HEK293 (cell line): Measurements from ENCODE around the gene DHX16.

ENCODE experiments used
- BCL11A ChIP-seq: fragments of 450-650 bp; formaldehyde crosslinking; IDR thresholded peaks from 2 replicates; pipeline ENCODE4 v1.5.1; 2016; ENCODE audit warnings: low read depth, missing biosample characterization, missing genetic modification characterization
- BCL11B ChIP-seq: fragments of 450-650 bp; formaldehyde crosslinking; IDR thresholded peaks from 2 replicates; pipeline ENCODE4 v1.5.1; 2016; ENCODE audit warnings: low read depth, missing biosample characterization, missing genetic modification characterization
- BCL6B ChIP-seq: fragments of 450-650 bp; formaldehyde crosslinking; IDR thresholded peaks from 2 replicates; pipeline ENCODE4 v1.5.1; 2017; ENCODE audit warnings: missing biosample characterization, missing genetic modification characterization
- GLIS1 ChIP-seq: fragments of 450-650 bp; formaldehyde crosslinking; IDR thresholded peaks from 2 replicates; pipeline ENCODE4 v1.5.1; 2016; ENCODE audit warnings: missing biosample characterization, missing genetic modification characterization
- GLIS2 ChIP-seq: fragments of 450-650 bp; formaldehyde crosslinking; IDR thresholded peaks from 2 replicates; pipeline ENCODE4 v1.5.1; 2016; ENCODE audit warnings: missing biosample characterization, missing genetic modification characterization
- HIC1 ChIP-seq: fragments of 450-650 bp; formaldehyde crosslinking; IDR thresholded peaks from 2 replicates; pipeline ENCODE4 v1.5.1; 2016; ENCODE audit warnings: missing biosample characterization, missing genetic modification characterization
- KLF8 ChIP-seq: fragments of 450-650 bp; formaldehyde crosslinking; IDR thresholded peaks from 2 replicates; pipeline ENCODE4 v1.5.1; 2016; ENCODE audit warnings: missing biosample characterization, missing genetic modification characterization
- MZF1 ChIP-seq: fragments of 450-650 bp; formaldehyde crosslinking; IDR thresholded peaks from 2 replicates; pipeline ENCODE4 v1.5.1; 2017; ENCODE audit warnings: missing biosample characterization, missing genetic modification characterization, borderline replicate concordance
- PRDM2 ChIP-seq: fragments of 450-650 bp; formaldehyde crosslinking; IDR thresholded peaks from 2 replicates; pipeline ENCODE4 v1.5.1; 2016; ENCODE audit warnings: missing biosample characterization, missing genetic modification characterization, borderline replicate concordance
- SP2 ChIP-seq: fragments of 450-650 bp; formaldehyde crosslinking; IDR thresholded peaks from 2 replicates; pipeline ENCODE4 v1.5.1; 2016; ENCODE audit warnings: missing biosample characterization, missing genetic modification characterization
- TRIM28 ChIP-seq: IDR thresholded peaks from 2 replicates; pipeline ENCODE4 v1.6.1; 2011; ENCODE audit warnings: low read length, control low read depth, borderline replicate concordance
- ZBTB11 ChIP-seq: fragments of 450-650 bp; formaldehyde crosslinking; conservative IDR thresholded peaks from 2 replicates; pipeline ENCODE4 v1.5.1; 2016; ENCODE audit warnings: low read depth, missing biosample characterization, missing genetic modification characterization
- ZBTB17 ChIP-seq: fragments of 450-650 bp; formaldehyde crosslinking; IDR thresholded peaks from 2 replicates; pipeline ENCODE4 v1.5.1; 2016; ENCODE audit warnings: missing biosample characterization, missing genetic modification characterization
- ZNF157 ChIP-seq: fragments of 450-650 bp; formaldehyde crosslinking; IDR thresholded peaks from 2 replicates; pipeline ENCODE4 v1.5.1; 2016; ENCODE audit warnings: missing biosample characterization, missing genetic modification characterization
- ZNF274 ChIP-seq, 2 experiments: fragments of 200-500 bp in 1 of 2; fragments of 450-650 bp in 1 of 2; sonication (Bioruptor generic) in 1 of 2; formaldehyde crosslinking in 1 of 2; IDR thresholded peaks; 2 replicates each; pipeline versions ENCODE4 v1.5.1 to v1.6.1; 2014 to 2016; ENCODE audit warnings: borderline replicate concordance in 1 of 2, inconsistent platforms in 1 of 2, low read length in 1 of 2, missing biosample characterization in 1 of 2, missing genetic modification characterization in 1 of 2
- ZNF473 ChIP-seq: fragments of 450-650 bp; formaldehyde crosslinking; IDR thresholded peaks from 2 replicates; pipeline ENCODE4 v1.5.1; 2017; ENCODE audit warnings: missing biosample characterization, missing genetic modification characterization
- ZNF549 ChIP-seq: fragments of 450-650 bp; IDR thresholded peaks from 2 replicates; pipeline ENCODE4 v1.5.1; 2018; ENCODE audit warnings: missing biosample characterization, missing genetic modification characterization, mild to moderate bottlenecking, inconsistent platforms, moderate library complexity
- ZNF600 ChIP-seq: fragments of 450-650 bp; formaldehyde crosslinking; IDR thresholded peaks from 2 replicates; pipeline ENCODE4 v1.5.1; 2016; ENCODE audit warnings: missing biosample characterization, missing genetic modification characterization
- ZNF624 ChIP-seq: fragments of 450-650 bp; formaldehyde crosslinking; IDR thresholded peaks from 2 replicates; pipeline ENCODE4 v1.5.1; 2017; ENCODE audit warnings: missing biosample characterization, missing genetic modification characterization
- ZNF777 ChIP-seq: fragments of 450-650 bp; formaldehyde crosslinking; IDR thresholded peaks from 2 replicates; pipeline ENCODE4 v1.5.1; 2017; ENCODE audit warnings: missing biosample characterization, missing genetic modification characterization, borderline replicate concordance
- ZNF785 ChIP-seq: fragments of 450-650 bp; formaldehyde crosslinking; IDR thresholded peaks from 2 replicates; pipeline ENCODE4 v1.5.1; 2016; ENCODE audit warnings: missing biosample characterization, missing genetic modification characterization
- ZSCAN30 ChIP-seq: fragments of 450-650 bp; IDR thresholded peaks from 2 replicates; pipeline ENCODE4 v1.5.1; 2018; ENCODE audit warnings: missing biosample characterization, mild to moderate bottlenecking, missing genetic modification characterization, moderate library complexity
- ZXDB ChIP-seq: fragments of 450-650 bp; formaldehyde crosslinking; IDR thresholded peaks from 2 replicates; pipeline ENCODE4 v1.5.1; 2016; ENCODE audit warnings: missing biosample characterization, missing genetic modification characterization
- TF ChIP-seq, protein P1 (sequence below): fragments of 450-650 bp; formaldehyde crosslinking; IDR thresholded peaks from 2 replicates; pipeline ENCODE4 v1.5.1; 2016; ENCODE audit warnings: missing biosample characterization, missing genetic modification characterization

DHX16 gene

DNA sequence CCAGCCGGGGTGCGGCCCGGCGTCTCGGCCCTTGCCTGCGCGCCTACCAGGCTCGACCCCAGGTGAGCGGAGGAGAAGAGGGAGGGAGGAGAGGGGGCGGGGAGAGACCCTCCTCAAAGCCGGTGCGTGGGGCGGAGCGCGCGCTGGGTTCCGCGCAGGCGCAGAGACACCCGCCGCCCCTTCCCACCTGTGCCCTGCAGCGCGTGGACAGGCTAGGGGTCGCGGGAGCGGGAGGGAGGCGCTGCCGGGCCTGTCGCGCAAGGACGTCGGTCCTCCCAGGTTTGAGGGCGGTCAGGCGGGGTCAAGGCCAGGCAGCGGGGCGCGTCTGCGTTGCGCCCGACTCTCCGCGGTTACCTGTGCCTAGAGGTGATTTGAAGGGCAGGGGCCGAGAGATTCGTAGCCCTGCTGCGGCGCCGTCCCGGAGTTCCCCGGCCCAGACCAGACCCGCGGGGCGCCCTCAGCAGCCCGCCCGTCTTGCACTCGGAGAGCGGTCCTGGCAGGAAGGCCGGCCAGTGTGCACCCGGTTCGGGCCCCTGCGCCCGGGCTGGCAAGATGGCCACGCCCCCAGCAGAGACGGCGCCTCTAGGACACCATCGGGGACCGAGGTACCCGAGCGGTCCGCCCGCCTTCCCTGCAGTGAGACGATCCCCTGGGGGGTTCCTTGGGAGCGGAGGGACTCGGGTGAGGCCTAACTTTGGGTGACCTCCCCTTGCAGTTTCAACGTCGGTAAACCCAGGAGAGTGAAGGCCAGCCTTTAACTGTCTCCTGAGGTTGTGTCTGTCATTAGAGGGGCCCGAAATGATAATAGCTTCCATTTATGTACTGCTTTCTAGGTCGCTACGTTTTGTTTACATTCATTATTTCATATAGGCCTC, 25.3 kb downstream of the DHX16 start (continued):
- TF ChIP-seq BCL11A (tag by site-specific recombination) (0 out of 2 replicates have a peak, but pooled peaks have one; percentile 15), ZBTB17 (peak; percentile 67), ZNF600 (tag by site-specific recombination) (peak; percentile 97), ZNF777 (tag by site-specific recombination) (peak; percentile 48; the same call in 1 of the 2 replicates), SP2 (peak; percentile 85), PRDM2 (tag by site-specific recombination) (no peak), ZNF624 (tag by site-specific recombination) (no peak), HIC1 (tag by site-specific recombination) (peak; percentile 83), ZNF549 (tag by site-specific recombination) (no peak), KLF8 (tag by site-specific recombination) (peak; percentile 73), ZBTB11 (tag by site-specific recombination) (peak; percentile 66), ZNF274 (IDR thresholded peaks at IDR 0.05; ENCODE audit: low read length) (no peak), ZNF274 (tag by site-specific recombination; IDR thresholded peaks at IDR 0.05; ENCODE audit: borderline replicate concordance) (no peak), BCL6B (tag by site-specific recombination) (no peak), ZNF785 (no peak; the same call in 1 of the 2 replicates), BCL11B (peak; percentile 83; the same call in 1 of the 2 replicates), GLIS1 (tag by site-specific recombination) (peak; percentile 93), GLIS2 (tag by site-specific recombination) (peak; percentile 98), ZNF157 (tag by site-specific recombination) (no peak), MZF1 (tag by site-specific recombination) (no peak; the same call in 1 of the 2 replicates), ZXDB (peak; percentile 98), ZNF473 (no peak), TRIM28 (no peak), ZSCAN30 (tag by site-specific recombination) (peak; percentile 40)
- TF ChIP-seq, protein P1, sequence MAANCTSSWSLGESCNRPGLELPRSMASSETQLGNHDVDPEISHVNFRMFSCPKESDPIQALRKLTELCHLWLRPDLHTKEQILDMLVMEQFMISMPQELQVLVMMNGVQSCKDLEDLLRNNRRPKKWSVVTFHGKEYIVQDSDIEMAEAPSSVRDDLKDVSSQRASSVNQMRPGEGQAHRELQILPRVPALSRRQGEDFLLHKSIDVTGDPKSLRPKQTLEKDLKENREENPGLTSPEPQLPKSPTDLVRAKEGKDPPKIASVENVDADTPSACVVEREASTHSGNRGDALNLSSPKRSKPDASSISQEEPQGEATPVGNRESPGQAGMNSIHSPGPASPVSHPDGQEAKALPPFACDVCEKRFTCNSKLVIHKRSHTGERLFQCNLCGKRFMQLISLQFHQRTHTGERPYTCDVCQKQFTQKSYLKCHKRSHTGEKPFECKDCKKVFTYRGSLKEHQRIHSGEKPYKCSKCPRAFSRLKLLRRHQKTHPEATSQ = peak; percentile 96
